Mesenchymal stem cell (in vitro differentiated cells and primary cell): ENCODE data around the gene LPA.

ENCODE experiments used
- DNase-seq: peaks from one replicate; pipeline ENCODE4 v3.0.0-alpha.2; 2013
- H2AFZ ChIP-seq: one replicate; pipeline ENCODE4 v1.6.1; 2013; ENCODE audit warnings: low read depth, mild to moderate bottlenecking, control low read depth, inconsistent platforms, low read length, moderate library complexity
- H2AK5ac ChIP-seq: 2 replicates; pipeline ENCODE4 v1.6.1; 2013; ENCODE audit warnings: low read length, moderate library complexity, mild to moderate bottlenecking, inconsistent platforms; ENCODE audit not compliant: severe bottlenecking
- H2BK120ac ChIP-seq: one replicate; pipeline ENCODE4 v1.6.1; 2013; ENCODE audit warnings: low read depth, mild to moderate bottlenecking, inconsistent platforms, low read length, moderate library complexity
- H2BK12ac ChIP-seq, 2 experiments: one replicate each; pipeline ENCODE4 v1.6.1; 2013; ENCODE audit warnings: inconsistent platforms in 2 of 2, low read length in 2 of 2, mild to moderate bottlenecking in 2 of 2, moderate library complexity in 2 of 2, control low read depth in 1 of 2
- H2BK15ac ChIP-seq: one replicate; pipeline ENCODE4 v1.6.1; 2013; ENCODE audit warnings: mild to moderate bottlenecking, low read depth, inconsistent platforms; ENCODE audit not compliant: poor library complexity, severe bottlenecking
- H2BK5ac ChIP-seq: 2 replicates; pipeline ENCODE4 v1.6.1; 2013; ENCODE audit warnings: low read depth, mild to moderate bottlenecking, low read length, control low read depth, inconsistent platforms; ENCODE audit not compliant: poor library complexity, severe bottlenecking
- H3K14ac ChIP-seq, 2 experiments: one replicate each; pipeline ENCODE4 v1.6.1; 2013; ENCODE audit warnings: inconsistent platforms in 2 of 2, low read length in 2 of 2, control low read depth in 1 of 2, mild to moderate bottlenecking in 1 of 2, moderate library complexity in 1 of 2
- H3K18ac ChIP-seq, 2 experiments: one replicate each; pipeline ENCODE4 v1.6.1; 2013; ENCODE audit warnings: inconsistent platforms in 2 of 2, low read length in 2 of 2, control low read depth in 1 of 2, low read depth in 1 of 2, mild to moderate bottlenecking in 1 of 2
- H3K23ac ChIP-seq, 2 experiments: one replicate each; pipeline ENCODE4 v1.6.1; 2013; ENCODE audit warnings: inconsistent platforms in 2 of 2, low read length in 2 of 2, mild to moderate bottlenecking in 2 of 2, moderate library complexity in 2 of 2, control low read depth in 1 of 2
- H3K27ac ChIP-seq: 2 replicates; pipeline ENCODE4 v1.5.1; 2013; ENCODE audit warnings: mild to moderate bottlenecking, moderate library complexity, low read length, control low read depth, inconsistent platforms; ENCODE audit not compliant: poor library complexity, severe bottlenecking
- H3K27me3 ChIP-seq, 2 experiments: 2 replicates each; pipeline versions ENCODE4 v1.6.1 to v1.7.0; 2013; ENCODE audit warnings: low read length in 2 of 2, mild to moderate bottlenecking in 2 of 2, moderate library complexity in 2 of 2, control low read depth in 1 of 2, inconsistent platforms in 1 of 2; ENCODE audit not compliant: control insufficient read depth in 1 of 2, insufficient read depth in 1 of 2
- H3K36me3 ChIP-seq, 2 experiments: 2 replicates each; pipeline versions ENCODE4 v1.6.1 to v1.7.0; 2013; ENCODE audit warnings: low read length in 2 of 2, control low read depth in 1 of 2, inconsistent platforms in 1 of 2, low read depth in 1 of 2, mild to moderate bottlenecking in 1 of 2; ENCODE audit not compliant: insufficient read depth in 2 of 2, control insufficient read depth in 1 of 2
- H3K4ac ChIP-seq, 2 experiments: one replicate each; pipeline ENCODE4 v1.6.1; 2013; ENCODE audit warnings: inconsistent platforms in 2 of 2, low read length in 2 of 2, mild to moderate bottlenecking in 2 of 2, moderate library complexity in 2 of 2, control low read depth in 1 of 2, low read depth in 1 of 2
- H3K4me1 ChIP-seq: 2 replicates; pipeline ENCODE4 v1.6.1; 2013; ENCODE audit warnings: low read depth, low read length, control low read depth; ENCODE audit not compliant: control insufficient read depth, insufficient read depth
- H3K4me2 ChIP-seq: 2 replicates; pipeline ENCODE4 v1.6.1; 2013; ENCODE audit warnings: low read length, mild to moderate bottlenecking, inconsistent platforms; ENCODE audit not compliant: poor library complexity, severe bottlenecking
- H3K4me3 ChIP-seq, 2 experiments: 2 replicates each; pipeline versions ENCODE4 v1.5.1 to v1.7.0; 2013; ENCODE audit warnings: low read length in 2 of 2, mild to moderate bottlenecking in 2 of 2, control low read depth in 1 of 2, low read depth in 1 of 2; ENCODE audit not compliant: insufficient read depth in 1 of 2
- H3K79me1 ChIP-seq: replicated peaks from 2 replicates; pipeline ENCODE4 v1.6.1; 2013; ENCODE audit warnings: mild to moderate bottlenecking, control low read depth, low read length, inconsistent platforms; ENCODE audit not compliant: poor library complexity, severe bottlenecking
- H3K9ac ChIP-seq: 2 replicates; pipeline ENCODE4 v1.7.0; 2013; ENCODE audit warnings: mild to moderate bottlenecking, low read length, moderate library complexity
- H3K9me3 ChIP-seq: 2 replicates; pipeline ENCODE4 v1.7.0; 2013; ENCODE audit warnings: mild to moderate bottlenecking, low read length; ENCODE audit not compliant: control insufficient read depth
- H4K8ac ChIP-seq: one replicate; pipeline ENCODE4 v1.6.1; 2013; ENCODE audit warnings: inconsistent platforms, mild to moderate bottlenecking, low read length, moderate library complexity
- H4K91ac ChIP-seq: one replicate; pipeline ENCODE4 v1.6.1; 2013; ENCODE audit warnings: mild to moderate bottlenecking, low read length, inconsistent platforms
- WGBS: methylation state at CpG from one replicate; pipeline ENCODE4 v1.1.7; 2013; ENCODE audit warnings: mixed read lengths; 5-methylcytosine and 5-hydroxymethylcytosine counted together

The LPA gene

DNA sequence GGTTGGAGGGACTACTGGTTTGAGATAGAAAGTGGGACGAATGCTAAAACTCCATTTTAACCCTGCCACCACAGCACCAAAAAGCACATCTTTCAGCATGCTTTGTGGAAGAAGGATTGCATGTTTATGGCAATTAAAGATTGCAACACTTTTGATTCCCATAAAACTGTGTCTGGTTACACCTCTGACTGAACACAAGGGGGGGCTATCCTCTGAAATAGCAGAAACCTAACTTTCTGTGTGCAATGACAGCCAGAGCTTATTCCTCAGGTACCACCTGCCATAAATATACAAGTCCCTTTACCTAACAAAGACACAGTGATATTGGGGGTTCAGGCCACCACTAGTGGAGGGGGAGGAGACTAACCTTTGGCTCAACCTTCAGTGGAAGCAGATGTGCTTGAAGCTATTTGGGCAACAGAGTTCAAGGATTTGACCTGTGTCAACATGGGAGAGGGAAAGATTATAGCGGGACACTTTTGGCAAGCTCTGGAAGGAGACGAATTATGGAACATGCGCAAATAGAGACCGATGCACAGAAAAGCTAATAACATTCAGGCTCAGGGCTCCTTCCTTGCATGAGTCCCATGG lies 28.4 kb upstream of the LPA start:
- Histone ChIP-seq H3K4me1 (no peaks in the 10 kb centered on the region), H2BK5ac (no peak overlapping the region), H3K9me3 (no peaks in the 10 kb centered on the region), H3K14ac (no peak overlapping the region), H3K9ac (no peak overlapping the region), H2BK120ac (no peak overlapping the region), H3K4me2 (no peak overlapping the region), H4K91ac (no peak overlapping the region), H3K79me1 (no peaks in the 10 kb centered on the region), H3K27ac (no peak overlapping the region), H4K8ac (no peak overlapping the region), H3K27me3 (no peaks in the 10 kb centered on the region), H2BK15ac (no peak overlapping the region), H3K36me3 (no peaks in the 10 kb centered on the region), H3K23ac (no peak overlapping the region), H2AK5ac (no peak overlapping the region), H3K18ac (no peak overlapping the region), H2AFZ (no peak overlapping the region), H3K4ac (no peak overlapping the region), H2BK12ac (no peak overlapping the region), H3K4me3 (no peak overlapping the region)
- no peak for DNase-seq
- 100% methylated on average over 4 of the region's 5 CpGs for WGBS

GRCh38 chr6:160691617-160692016 lies 27.5 kb upstream of the LPA start:
- no peak overlapping the region for H2AFZ ChIP-seq
- H2BK15ac ChIP-seq: no peak overlapping the region
- H4K8ac ChIP-seq: no peak overlapping the region
- H3K4me3 ChIP-seq: no peak overlapping the region
- no peak overlapping the region for H3K9ac ChIP-seq
- H3K4ac ChIP-seq: no peak overlapping the region
- WGBS: 76% methylated on average over 2 of the region's 5 CpGs
- no peak overlapping the region for H2BK5ac ChIP-seq
- H3K4me2 ChIP-seq: no peak overlapping the region
- H3K27ac ChIP-seq: no peak overlapping the region
- no peaks in the 10 kb centered on the region for H3K27me3 ChIP-seq
- H3K18ac ChIP-seq: no peak overlapping the region
- no peak overlapping the region for H2BK120ac ChIP-seq
- H4K91ac ChIP-seq: no peak overlapping the region
- no peaks in the 10 kb centered on the region for H3K36me3 ChIP-seq
- DNase-seq: no peak
- no peaks in the 10 kb centered on the region for H3K79me1 ChIP-seq
- H3K23ac ChIP-seq: no peak overlapping the region
- no peak overlapping the region for H2BK12ac ChIP-seq
- H3K14ac ChIP-seq: no peak overlapping the region
- no peaks in the 10 kb centered on the region for H3K4me1 ChIP-seq
- no peak overlapping the region for H2AK5ac ChIP-seq
- H3K9me3 ChIP-seq: no peaks in the 10 kb centered on the region

DNA sequence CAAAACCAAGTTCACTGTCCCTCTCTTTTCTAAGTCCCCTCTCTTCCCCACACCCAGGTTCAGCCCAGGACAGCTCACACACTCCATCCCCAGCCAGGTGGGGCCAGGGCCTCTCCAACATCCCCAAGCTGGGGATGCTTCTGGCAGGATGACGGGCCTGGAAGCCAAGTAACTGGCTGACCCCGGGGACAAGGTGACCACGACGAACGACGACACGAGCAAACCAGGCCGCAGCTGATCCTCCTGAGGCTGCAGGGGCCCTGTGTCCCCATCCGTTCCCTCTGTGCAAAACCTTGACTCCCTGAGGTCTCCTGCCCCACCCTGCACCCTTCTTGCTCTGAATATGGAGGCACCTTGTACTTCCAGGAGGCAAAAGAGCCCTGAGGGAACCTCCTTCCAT lies 26.4 kb upstream of the LPA start:
- Histone ChIP-seq H3K9me3 (peaks cover 4% of the 10 kb centered on the region), H3K18ac (no peak overlapping the region), H2BK12ac (no peak overlapping the region), H3K23ac (no peak overlapping the region), H3K79me1 (no peaks in the 10 kb centered on the region), H3K4ac (no peak overlapping the region), H3K4me1 (no peaks in the 10 kb centered on the region), H3K4me2 (no peak overlapping the region), H2BK120ac (no peak overlapping the region), H4K8ac (no peak overlapping the region), H3K36me3 (no peaks in the 10 kb centered on the region), H2BK5ac (no peak overlapping the region), H2AFZ (no peak overlapping the region), H2AK5ac (no peak overlapping the region), H3K4me3 (no peak overlapping the region), H3K9ac (no peak overlapping the region), H3K27me3 (no peaks in the 10 kb centered on the region), H4K91ac (no peak overlapping the region), H2BK15ac (no peak overlapping the region), H3K27ac (no peak overlapping the region), H3K14ac (no peak overlapping the region)
- WGBS: 85% methylated on average over 9 of the region's 9 CpGs
- DNase-seq: no peak

DNA sequence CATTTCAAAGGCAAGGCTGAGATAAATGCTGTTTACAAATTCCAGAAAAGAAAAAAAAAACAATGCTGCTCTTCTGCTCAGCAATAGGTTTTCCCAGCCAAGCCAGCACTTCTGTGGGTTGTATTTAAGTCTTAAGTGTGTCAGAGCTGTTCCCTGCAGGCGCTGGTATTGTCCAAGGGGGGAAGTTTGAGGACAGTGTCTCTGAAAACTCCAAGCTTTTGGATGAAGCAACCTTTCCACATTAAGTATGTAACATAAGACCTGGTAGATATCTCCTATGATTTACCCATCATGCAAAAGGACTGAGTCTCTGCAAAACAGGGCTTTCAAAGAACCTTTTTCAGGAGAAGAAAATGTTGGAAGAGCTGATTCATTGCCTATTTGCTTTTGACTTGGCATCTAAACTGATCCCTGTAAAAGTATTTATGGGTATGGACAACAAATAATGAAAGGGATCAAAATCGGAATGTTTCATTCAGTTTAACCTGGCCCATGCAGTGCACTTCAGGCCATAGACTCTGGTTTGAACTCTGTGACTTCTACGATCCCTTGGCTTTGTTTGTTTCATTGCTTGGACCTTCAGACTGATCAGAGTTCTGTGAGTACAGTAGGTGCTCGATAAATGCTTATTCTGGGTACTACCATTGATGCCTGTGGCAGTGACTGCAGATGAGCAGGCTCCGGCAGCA lies 21.8 kb upstream of the LPA start:
- Histone ChIP-seq H3K27ac (no peak overlapping the region), H3K4me2 (no peak overlapping the region)
- WGBS: 51% methylated on average over 5 of the region's 5 CpGs

More for the DNA sequence above, 21.8 kb upstream of the LPA start:
- no peak overlapping the region for H4K8ac ChIP-seq
- DNase-seq: no peak
- H3K9ac ChIP-seq: no peak overlapping the region
- no peak overlapping the region for H2BK120ac ChIP-seq
- H3K4ac ChIP-seq: no peak overlapping the region
- no peak overlapping the region for H2BK5ac ChIP-seq
- no peak overlapping the region for H2AK5ac ChIP-seq
- no peak overlapping the region for H3K23ac ChIP-seq
- H4K91ac ChIP-seq: no peak overlapping the region
- H3K9me3 ChIP-seq: peaks cover 4% of the 10 kb centered on the region
- H2BK12ac ChIP-seq: no peak overlapping the region
- no peak overlapping the region for H2BK15ac ChIP-seq
- H3K36me3 ChIP-seq: no peaks in the 10 kb centered on the region
- no peak overlapping the region for H3K4me3 ChIP-seq
- H3K18ac ChIP-seq: no peak overlapping the region
- H3K4me1 ChIP-seq: no peaks in the 10 kb centered on the region
- H2AFZ ChIP-seq: no peak overlapping the region
- H3K27me3 ChIP-seq: no peaks in the 10 kb centered on the region
- H3K14ac ChIP-seq: no peak overlapping the region
- H3K79me1 ChIP-seq: no peaks in the 10 kb centered on the region
